HuH-7.5 (cell line): Measurements from ENCODE around the gene HMCN1.
"Not testable (repeated sequence)": the region's sequence is repeated elsewhere in the genome, so short reads cannot be mapped to it uniquely, and the experiment has no call there.

Experiments
- DNase-seq: peaks from one replicate; pipeline ENCODE4 v3.0.0; 2011; ENCODE audit warnings: low spot score

Gene HMCN1

DNA sequence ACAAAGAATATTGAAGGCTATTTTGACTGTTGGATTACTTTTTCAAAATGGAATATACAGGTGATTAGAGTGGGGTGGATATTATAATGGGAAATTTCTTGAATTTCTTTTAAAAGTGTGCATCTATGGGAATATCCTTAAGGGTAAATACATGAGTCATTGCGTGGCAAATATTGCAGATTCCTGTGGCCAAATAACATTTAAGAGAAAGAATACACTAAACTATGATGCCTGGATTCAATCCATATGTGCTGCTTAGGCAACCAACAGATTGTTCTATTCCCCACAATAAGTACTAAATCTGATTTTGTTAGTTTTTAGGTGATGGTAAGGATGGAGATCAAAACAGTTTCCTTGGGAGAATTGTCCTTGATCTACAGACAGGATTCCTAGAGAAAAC lies 119.5 kb downstream of the HMCN1 start:
- no peak for DNase-seq

DNA sequence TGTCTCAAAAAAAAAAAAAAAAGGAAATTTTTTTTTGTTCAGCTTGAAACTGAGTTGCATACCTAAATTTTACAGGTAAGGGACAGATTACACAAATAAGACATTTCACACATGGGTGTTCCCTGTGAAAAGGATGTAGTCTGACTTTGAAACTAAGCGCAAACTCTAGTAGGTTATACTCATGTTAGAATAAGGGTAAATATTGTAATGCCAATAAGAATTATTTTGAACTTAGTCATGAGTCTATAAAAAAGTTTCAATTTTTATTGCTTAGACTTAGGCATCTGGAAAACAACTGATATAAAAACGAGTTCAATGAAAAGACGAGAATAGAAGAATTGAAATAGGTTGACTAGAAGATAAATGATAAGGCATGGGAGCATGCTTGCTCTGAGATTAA lies 122.3 kb downstream of the HMCN1 start:
- DNase-seq: no peak

DNA sequence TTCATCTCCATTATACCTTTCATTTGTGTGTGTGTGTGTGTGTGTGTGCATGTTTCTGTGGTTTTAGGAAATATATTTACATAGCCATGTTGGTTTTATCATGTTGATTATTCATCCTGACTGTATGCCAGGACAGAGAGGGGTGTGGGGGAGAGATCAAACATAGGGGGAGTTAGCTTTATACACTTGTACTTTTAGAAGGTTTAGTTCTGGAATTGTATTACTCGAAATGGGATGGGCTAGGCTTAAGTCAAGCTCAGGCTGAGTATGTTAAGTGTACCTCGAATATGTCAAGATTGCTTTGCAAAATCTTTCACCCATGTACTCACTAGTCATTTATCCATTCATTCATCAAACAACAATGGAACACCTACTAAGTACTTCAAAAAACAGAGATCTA lies 123.3 kb downstream of the HMCN1 start:
- no peak for DNase-seq

DNA sequence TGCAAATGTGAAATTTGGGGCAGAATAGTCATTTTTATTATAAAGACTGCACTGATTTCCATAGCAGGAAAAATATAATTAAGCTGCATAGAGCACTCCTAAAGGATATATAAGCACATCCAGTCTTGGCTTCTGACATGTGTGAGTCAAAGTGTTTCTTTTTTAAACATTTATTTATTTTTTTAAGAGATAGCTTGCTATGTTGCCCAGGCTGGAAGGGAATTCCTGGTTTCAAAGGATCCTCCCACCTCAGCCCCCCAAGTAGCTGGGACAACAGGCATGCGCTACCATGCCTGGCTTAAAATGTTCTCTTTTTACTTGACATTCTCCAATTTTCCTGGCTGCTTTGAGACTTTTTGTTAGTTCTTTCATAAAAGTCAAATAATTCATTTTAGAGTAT lies 126.1 kb downstream of the HMCN1 start:
- DNase-seq: no peak

DNA sequence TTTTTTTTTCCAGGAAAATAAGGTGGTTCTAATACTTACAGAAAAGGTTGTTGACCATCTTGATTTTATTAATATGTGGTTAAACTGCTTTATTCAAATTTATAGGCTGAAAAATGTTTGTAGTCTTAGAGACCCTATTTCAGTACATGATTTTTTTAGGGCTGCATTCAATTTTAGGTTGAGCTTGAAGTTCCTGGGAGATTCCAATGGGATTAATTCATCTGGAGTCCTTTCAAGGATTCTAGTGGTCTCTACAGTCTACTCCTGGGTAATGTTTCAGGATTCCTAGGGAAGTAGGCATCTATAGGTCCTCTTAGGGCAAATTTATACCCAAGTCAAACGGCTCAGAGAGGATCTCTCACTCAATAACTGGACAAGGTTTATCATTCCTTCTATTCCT lies 126.7 kb downstream of the HMCN1 start:
- no peak for DNase-seq

DNA sequence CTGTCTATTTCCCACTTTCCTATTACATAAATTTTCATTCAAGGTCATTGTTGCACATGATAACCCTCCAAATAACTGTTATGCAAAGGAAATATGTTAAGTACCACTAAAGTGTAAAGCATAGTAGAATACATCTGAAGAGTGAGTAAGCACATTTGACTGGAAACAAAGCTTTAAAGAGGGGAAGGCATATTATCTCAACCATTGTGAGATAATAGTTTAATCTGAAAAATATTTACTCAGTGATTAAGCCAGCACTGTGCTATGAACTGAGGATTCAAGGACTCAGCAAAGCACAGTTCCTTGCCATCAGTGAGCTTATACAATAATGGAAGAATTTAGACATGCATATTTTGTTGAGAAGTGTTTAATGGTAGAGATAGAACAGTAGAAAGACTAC lies 127.4 kb downstream of the HMCN1 start:
- DNase-seq: no peak

DNA sequence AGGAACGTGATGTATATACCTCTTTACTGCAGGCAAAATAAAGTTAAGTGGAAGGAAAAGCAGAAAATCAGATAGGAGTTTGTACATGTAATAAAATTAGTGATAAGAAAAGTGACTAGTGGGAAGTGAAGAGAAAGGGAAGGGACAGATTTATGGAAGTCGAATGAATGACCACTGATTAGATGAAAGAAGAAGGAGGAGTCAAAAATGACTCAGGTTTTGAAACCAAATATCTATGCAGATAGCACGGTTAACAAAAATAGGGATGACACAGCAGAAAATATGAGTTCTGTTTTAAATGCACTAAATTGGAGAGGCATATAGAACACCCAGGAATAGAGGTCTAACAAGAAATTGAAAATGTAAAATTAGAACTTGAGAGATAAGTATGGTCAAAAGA lies 128.0 kb downstream of the HMCN1 start:
- DNase-seq: no peak

DNA sequence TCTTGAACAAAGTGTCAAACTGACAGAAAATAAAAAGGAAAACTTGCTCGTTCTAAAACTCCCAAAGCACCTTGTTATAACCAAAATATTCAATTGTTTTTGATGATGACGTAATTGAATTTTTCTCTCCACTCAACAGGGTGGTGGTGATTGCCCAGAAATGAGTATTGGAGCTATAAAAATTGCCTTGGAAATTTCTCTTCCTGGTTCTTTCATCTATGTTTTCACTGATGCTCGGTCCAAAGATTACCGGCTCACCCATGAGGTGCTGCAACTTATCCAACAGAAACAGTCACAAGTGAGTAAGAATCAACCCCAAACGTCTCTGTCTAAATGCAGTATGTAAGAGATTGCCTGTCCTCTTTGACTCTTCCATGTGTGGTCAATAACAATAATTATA lies 130.1 kb downstream of the HMCN1 start:
- no peak for DNase-seq

DNA sequence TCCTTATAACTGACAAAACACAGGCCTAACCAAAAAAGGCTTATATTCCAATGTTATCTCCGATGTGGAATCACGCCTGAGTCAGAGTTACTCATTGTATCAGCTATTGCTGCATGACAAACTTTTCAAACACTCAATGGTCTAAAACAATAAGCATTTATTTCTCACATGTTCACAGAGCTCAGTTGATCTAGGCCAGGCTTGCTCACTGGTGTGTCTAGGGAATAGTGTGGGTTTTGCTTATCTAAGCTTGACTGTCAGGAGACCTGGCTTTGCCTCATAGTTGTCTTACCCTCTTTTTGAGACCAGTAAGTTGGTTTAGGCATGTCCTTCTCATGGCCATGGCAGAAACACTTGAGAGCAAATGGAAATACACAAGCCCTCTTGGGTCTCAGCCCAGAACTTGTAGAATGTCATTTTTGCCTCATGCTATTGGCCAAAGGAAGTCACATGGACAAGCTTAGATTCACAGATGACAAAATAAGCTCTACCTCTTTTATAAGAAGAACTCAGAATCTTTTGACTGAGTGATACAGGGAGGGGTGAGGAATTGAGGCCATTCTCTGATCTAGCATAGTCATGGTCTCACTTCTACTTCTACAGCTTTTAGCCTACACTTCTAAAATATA lies 130.8 kb downstream of the HMCN1 start:
- no peak for DNase-seq

DNA sequence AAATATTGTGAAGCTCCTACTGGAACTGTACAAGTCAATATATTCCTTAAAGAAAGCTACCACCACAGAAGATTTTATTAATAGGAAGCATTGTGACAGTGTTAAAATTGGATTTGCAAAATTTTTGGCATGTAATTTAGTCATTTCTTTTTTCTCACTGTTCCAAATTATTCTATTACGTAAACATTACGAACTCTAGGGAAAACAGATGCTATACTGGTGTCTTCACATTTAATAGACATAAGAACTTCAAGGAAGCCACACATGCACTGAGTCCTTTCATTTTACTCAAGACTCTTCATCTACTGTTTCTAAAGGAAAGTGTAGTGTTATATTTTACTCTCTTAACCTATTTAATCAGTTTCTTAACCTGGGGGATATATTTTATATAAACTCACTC lies 135.4 kb downstream of the HMCN1 start:
- DNase-seq: no peak

DNA sequence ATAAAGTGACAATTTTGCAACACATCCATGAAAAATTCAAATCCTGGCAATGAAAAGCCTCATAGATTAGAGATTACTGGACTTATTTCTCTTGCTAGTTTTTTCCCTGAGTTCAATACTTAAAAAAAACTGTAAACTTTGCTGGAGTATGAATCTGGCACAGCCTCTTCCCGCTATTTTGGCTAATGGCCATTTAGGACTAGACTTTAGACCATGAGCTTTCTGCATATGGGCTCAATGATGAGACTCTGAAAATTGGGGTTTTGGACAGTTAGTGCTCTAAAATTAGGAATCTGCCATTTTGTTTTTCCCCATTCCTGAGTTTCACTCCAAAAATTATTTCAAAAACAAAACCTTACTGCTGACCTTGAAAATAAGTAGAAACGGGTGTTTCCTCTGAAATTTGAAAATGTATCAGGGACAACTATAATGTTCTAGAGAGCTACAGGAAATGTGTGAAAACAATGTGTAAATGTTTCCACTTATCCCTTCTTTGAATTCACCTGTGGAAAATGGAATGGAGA lies 137.5 kb downstream of the HMCN1 start:
- no peak for DNase-seq

DNA sequence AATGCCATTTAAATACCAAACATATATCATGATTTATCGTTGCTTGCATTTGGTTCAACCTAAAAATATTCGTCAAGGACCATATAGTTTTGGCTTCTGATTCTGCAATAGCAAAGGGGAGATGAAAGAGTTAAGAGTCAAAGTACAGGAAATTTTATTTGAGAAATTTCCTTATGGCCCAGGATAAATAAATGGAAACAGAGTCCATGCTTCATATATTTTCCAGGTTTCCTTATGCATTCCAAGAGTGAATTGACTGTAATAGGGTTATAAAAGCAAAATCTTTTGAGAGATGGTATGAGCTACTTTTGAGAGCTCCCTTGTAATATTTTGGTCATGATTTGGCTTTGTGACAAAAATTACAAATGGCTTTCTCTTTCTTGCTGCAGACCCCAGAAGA lies 140.1 kb downstream of the HMCN1 start:
- DNase-seq: no peak

DNA sequence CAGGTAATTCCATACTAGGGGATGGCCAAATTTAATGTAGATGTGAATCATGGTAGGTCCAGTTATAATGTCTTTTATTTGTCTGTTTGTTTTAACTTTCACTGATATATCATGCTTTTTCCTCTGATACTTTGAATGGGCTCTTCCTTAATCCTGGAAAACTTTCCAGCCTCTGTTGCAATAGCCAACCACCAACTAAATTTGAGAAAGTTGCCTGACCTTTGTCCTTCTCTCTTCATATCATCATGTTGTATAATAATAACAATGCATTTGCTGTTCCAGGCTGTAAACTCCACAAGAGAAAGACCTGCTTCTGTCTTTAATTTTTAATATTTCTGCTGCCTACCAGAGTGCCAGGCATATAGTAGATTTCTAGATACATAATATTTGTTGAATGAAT lies 146.1 kb downstream of the HMCN1 start:
- no peak for DNase-seq

DNA sequence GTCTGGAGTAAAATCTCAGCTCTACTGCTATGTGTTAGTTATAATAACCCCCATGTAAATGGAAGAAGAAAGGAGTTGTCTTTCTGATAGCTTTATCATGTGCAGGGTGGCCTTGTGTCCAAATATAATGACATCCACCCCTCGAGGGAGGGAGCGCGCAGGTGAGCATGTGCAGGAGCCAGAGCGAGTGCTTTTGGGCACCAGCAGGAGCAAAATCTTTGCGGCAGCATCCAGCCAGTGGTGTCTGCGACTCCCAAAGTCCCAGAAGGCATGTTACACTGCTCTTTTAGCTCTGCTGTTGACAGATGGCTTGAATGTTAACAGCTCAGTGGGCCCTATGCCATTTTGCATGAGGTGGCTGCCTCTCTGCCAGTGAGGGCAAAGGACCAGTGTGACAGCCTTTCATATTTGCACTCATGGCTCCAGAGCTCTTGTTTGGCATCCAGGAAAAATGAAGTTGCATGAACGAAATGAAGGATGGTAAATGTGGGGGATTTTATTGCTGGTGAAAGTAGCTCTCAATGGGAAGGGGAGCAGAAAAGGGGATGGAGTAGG lies 146.7 kb downstream of the HMCN1 start:
- no peak for DNase-seq

DNA sequence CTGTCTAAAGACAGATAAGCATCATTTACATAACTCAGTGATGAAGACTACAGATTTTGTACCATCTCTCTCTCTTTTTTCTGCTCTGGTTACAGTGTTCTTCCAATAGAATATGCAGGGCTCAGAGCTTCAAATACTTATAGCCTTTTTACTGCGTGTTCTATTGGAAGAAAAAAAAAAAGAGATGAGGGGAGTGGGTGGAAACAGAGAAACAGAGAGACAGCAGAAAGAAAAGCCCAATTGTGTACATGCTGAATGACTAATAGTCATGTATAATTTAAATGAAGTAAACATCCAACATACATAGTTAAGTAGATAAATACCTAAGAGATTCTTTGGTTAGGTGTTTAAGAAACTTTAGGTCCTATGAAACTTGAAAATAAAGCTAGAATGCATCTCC lies 151.9 kb downstream of the HMCN1 start:
- no peak for DNase-seq

DNA sequence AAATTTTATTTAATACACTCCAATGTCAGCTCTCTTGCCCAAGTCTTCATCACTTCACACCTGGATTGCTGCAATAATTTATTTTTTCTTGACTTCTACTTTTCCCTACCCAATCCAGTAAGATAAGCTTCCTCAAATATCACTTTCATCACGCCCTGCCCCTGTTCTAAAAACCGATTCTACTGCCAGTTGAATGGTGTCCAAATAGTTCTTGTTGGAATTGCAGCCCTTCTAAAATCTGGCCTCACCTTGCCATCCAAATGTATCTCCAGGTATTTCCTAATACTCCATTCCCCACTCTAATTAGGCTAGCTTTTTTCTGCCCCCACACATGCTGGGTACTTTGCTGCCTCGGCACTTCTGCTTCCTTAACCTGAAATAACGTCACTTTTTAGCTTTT lies 152.5 kb downstream of the HMCN1 start:
- no peak for DNase-seq

DNA sequence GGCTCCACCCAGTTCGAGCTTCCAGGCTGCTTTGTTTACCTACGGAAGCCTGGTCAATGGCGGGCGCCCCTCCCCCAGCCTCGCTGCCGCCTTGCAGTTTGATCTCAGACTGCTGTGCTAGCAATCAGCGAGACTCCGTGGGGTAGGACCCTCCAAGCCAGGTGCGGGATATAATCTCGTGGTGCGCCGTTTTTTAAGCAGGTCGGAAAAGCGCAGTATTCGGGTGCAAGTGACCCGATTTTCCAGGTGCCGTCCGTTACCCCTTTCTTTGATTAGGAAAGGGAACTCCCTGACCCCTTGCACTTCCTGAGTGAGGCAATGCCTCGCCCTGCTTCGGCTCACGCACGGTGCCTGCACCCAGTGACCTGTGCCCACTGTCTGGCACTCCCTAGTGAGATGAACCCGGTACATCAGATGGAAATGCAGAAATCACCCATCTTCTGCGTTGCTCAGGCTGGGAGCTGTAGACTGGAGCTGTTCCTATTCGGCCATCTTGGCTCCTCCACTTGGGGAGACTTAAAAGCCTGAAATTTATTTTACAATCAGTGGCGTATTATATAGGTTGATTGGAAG lies 158.7 kb downstream of the HMCN1 start:
- not testable (repeated sequence) for DNase-seq

DNA sequence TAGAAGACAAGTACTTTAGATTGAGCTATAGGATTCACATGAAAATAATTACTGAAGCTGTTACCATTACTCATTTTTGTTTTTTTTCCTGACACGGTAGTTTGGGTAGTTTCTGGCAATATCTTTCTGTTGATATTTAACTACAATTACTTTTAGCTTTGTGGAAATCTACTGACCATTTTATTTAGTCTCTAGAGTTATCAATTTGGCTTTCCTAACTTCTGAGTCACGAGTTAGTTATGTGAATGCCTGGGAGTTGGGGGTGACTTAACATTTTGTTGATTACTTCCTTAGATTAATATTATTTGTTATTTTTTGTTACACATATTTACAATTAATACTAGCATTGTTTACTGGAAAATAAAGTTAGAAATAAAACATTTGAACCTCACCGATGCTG lies 160.6 kb downstream of the HMCN1 start:
- DNase-seq: no peak

DNA sequence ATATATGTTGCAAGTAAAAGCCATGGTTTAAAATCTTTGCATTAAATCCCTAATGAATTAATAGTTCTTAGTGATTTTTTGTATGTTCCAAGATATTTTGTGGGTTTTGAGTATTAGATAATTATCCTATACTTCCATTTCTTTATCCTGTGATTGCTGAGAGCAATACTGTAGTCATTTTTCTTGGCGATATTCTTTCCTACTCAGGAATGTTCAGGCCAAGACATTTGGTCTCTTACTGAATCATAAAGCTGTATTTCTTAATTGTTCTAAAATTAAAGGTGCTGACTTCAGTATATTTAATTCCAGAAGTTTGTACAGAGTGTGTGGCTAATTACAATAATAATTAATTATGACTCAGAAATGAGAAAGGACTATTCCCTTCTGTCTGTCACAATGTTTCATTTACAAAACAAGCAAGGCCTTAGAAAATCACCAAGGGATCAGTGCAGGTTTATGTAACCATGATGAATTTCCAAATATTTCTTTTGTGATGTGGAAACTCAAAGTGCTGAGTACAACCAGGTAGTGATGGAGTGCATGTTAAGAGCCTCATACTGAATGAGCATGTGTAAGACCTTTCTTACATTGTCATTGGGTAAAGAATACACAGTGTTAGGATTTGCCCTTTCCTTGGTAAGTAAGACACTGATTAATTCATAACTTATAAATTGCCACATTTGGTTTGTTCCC lies 161.2 kb downstream of the HMCN1 start:
- DNase-seq: no peak

DNA sequence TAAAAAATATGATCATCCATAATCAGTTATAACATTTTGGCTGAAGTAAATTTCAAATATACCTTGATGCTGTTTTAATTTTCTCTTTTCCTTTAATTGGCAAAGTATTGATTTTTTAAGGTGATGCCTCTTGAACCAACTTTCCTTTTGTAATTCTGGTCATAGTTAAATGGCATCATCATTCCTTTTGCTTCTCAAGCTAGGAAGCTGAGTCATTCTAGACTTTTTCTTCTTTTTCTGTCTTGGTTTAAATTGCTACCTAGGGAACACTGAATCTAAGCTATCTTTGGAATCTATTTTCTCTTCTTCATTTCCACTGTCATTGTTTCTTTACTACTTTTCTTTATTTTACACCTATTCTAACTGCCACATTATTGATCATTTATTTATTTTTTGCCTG lies 162.7 kb downstream of the HMCN1 start:
- DNase-seq: no peak

DNA sequence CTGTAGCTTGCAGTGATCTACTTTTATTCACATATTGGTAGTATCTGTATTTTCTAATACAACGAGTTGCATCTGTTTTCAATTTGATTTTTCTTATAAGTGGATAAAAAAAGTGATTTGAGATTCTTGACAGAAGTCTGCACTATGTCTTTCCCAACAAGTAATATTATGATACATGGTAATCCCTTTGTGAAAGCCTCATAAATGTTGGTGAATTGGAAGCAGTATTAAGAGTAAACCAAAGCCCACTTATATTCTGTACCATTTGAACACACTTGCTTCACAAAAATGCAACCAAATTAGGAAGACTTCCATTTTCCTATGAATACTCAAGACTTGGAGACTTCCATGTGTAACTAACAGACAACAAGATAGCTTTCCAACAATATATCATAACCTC lies 172.0 kb downstream of the HMCN1 start:
- no peak for DNase-seq

DNA sequence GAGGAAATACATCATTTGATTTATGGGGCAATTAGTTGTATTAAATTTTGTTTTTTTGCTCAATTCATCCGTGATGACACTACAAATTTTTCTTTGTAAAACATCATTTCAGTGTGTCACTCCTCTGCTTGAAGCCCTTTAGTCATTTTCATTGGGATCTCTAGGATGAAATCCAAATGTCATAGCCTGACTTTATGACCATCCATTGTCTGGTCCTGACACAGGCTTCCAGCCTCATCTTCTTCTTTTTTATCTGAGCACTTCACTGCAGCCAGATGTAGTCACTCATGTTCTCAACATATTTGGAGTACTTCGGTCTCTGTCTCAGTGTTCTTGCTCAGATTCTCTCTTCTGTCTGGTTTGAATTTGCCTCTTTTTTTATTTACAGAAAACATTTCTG lies 173.1 kb downstream of the HMCN1 start:
- DNase-seq: no peak

DNA sequence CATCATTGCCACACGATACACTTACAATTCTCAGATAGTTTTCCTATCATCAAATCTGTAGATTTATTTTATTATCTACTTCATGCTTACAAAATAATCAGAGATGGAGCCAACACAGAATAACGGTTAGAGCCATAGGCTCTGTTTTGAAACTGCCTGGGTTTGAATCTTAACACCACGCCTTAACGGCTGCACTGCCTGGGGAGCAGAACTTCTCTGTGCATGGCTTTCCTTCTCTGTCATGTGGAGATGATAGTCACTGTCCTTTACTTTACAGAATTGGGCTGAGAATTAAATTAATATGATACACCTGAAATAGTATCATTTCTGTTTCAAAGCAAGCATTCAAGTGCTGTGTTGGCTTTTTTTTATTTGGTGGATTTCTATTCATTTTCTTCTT lies 177.8 kb downstream of the HMCN1 start:
- DNase-seq: no peak
